ENCODE data around the gene FRMD4A. TPM values are rescaled to one million over a fixed set of nuclear protein-coding genes. Genes with fewer than 3 reads are reported as not detected.

Gene FRMD4A
- total RNA-seq, 2 donors from 2014 or later: 22.3 to 22.4 TPM

DNA sequence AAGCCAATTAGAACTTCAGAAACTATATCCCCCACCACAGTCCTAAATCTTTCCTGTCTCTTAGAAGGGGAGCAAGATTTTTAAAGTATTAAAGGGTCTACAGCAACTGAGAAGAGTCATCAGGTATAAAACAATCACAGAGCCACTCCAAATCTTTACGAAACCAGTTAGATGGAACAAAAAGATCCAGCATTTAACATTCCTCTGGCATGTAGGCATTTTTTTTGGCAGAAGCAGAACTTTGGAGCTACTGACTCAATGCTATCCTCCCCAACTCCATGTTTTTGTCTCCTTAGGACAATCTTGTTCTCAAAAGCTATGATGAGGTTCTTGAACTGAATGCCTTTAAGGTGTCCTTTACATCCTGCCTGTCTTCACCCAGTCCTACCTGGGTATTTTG, 410.7 kb downstream of the FRMD4A start:
- H3K27ac ChIP-seq (ENCODE audit: low read depth, low read length): no peak overlapping the region
- no peak overlapping the region for H3K4me3 Mint-ChIP-seq
- H3K27ac Mint-ChIP-seq: no peak overlapping the region
- no peak overlapping the region for H3K4me3 ChIP-seq (ENCODE audit: low read length)
- 90 to 91% methylated on average over 1 of the region's 1 CpG for WGBS, 2 experiments (ENCODE audit: insufficient coverage in 1 of 2, insufficient read length in 1 of 2)
- H3K9me3 ChIP-seq (ENCODE audit: control insufficient read depth, low read length): no peaks in the 10 kb centered on the region
- no peak for DNase-seq
- no peaks in the 10 kb centered on the region for H3K27me3 ChIP-seq (ENCODE audit: control insufficient read depth, insufficient read depth, low read length, poor library complexity, severe bottlenecking)
- H3K36me3 Mint-ChIP-seq (ENCODE audit: low read depth): no peaks in the 10 kb centered on the region
- H3K27me3 Mint-ChIP-seq (ENCODE audit: insufficient read depth): no peaks in the 10 kb centered on the region
- no peak overlapping the region for H3K9ac ChIP-seq (ENCODE audit: extremely low read depth, low read length, poor library complexity, severe bottlenecking)
- TF ChIP-seq, protein P1, sequence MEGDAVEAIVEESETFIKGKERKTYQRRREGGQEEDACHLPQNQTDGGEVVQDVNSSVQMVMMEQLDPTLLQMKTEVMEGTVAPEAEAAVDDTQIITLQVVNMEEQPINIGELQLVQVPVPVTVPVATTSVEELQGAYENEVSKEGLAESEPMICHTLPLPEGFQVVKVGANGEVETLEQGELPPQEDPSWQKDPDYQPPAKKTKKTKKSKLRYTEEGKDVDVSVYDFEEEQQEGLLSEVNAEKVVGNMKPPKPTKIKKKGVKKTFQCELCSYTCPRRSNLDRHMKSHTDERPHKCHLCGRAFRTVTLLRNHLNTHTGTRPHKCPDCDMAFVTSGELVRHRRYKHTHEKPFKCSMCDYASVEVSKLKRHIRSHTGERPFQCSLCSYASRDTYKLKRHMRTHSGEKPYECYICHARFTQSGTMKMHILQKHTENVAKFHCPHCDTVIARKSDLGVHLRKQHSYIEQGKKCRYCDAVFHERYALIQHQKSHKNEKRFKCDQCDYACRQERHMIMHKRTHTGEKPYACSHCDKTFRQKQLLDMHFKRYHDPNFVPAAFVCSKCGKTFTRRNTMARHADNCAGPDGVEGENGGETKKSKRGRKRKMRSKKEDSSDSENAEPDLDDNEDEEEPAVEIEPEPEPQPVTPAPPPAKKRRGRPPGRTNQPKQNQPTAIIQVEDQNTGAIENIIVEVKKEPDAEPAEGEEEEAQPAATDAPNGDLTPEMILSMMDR (conservative IDR thresholded peaks at IDR 0.05): no peak
- no peaks in the 10 kb centered on the region for H3K4me1 ChIP-seq (ENCODE audit: control insufficient read depth, insufficient read depth, low read length)
- H3K9me3 Mint-ChIP-seq: no peaks in the 10 kb centered on the region
- H3K4me1 Mint-ChIP-seq: no peaks in the 10 kb centered on the region
- H3K36me3 ChIP-seq (ENCODE audit: control insufficient read depth, insufficient read depth, low read length): no peaks in the 10 kb centered on the region

DNA sequence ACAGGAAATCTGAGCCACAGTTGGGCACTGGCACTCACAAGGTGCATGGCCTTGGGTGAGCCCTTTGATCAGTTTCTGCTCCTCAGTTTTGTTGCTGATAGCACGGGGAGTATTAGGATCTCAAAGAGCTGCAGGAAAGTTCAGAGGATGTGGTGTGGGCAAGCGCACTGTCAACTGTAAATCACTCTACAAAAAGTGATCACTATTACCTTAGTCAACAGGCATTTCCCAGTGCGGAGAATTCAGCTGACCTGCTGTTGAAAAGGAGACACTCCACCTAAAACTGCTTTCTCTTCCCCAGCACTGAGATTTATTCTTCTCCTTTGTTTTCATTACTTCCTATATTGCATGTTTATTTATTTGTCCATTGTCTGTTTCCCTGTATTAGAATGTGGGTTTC, 412.9 kb downstream of the FRMD4A start:
- Mint-ChIP-seq H3K36me3 (ENCODE audit: low read depth) (no peaks in the 10 kb centered on the region), H3K4me3 (no peak overlapping the region), H3K27ac (no peak overlapping the region), H3K27me3 (ENCODE audit: insufficient read depth) (no peaks in the 10 kb centered on the region), H3K4me1 (no peaks in the 10 kb centered on the region), H3K9me3 (no peaks in the 10 kb centered on the region)
- no peaks in the 10 kb centered on the region for H3K9me3 ChIP-seq (ENCODE audit: control insufficient read depth, low read length)
- no peaks in the 10 kb centered on the region for H3K27me3 ChIP-seq (ENCODE audit: control insufficient read depth, insufficient read depth, low read length, poor library complexity, severe bottlenecking)
- H3K9ac ChIP-seq (ENCODE audit: extremely low read depth, low read length, poor library complexity, severe bottlenecking): no peak overlapping the region
- 96 to 100% methylated on average over 1 to 3 of the region's 3 CpGs for WGBS, 2 experiments (ENCODE audit: insufficient coverage in 1 of 2, insufficient read length in 1 of 2)
- H3K27ac ChIP-seq (ENCODE audit: low read depth, low read length): no peak overlapping the region
- H3K4me3 ChIP-seq (ENCODE audit: low read length): no peak overlapping the region
- DNase-seq: no peak
- H3K4me1 ChIP-seq (ENCODE audit: control insufficient read depth, insufficient read depth, low read length): no peaks in the 10 kb centered on the region
- no peaks in the 10 kb centered on the region for H3K36me3 ChIP-seq (ENCODE audit: control insufficient read depth, insufficient read depth, low read length)
- TF ChIP-seq, protein P1 (conservative IDR thresholded peaks at IDR 0.05): no peak

DNA sequence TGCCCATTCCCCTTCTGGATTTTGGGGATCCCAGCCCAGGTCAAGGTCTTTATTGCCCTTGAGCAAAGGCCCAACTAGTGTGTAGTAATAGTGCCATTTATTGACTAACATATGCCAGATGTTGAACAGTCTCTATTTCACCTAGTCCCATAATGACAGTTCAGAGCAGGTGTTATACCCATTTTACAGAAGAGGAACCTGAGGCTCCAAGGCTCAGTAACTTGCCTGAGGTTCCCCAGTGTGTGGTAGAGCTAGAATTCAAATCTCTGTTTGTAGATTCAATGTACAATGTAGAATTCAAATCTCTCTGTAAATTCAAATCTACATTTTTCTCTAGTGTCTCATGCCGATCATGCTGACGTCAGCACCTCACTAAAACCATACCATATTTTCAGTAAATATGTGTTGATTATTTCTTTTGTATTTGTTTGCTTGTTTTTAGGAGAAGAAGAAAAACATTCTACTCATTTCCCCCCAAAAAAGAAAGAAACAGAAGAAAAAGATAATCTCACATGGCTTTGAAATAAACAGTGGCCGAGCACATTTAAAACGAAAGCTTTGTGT, 414.3 kb downstream of the FRMD4A start:
- no peaks in the 10 kb centered on the region for H3K4me1 ChIP-seq (ENCODE audit: control insufficient read depth, insufficient read depth, low read length)
- peak overlapping the region; percentile 3 for H3K27ac ChIP-seq (ENCODE audit: low read depth, low read length)
- 89 to 100% methylated on average over 2 to 3 of the region's 4 CpGs for WGBS, 2 experiments (ENCODE audit: insufficient coverage in 1 of 2, insufficient read length in 1 of 2)
- Mint-ChIP-seq H3K4me3 (no peak overlapping the region), H3K4me1 (no peaks in the 10 kb centered on the region), H3K36me3 (ENCODE audit: low read depth) (no peaks in the 10 kb centered on the region), H3K27me3 (ENCODE audit: insufficient read depth) (no peaks in the 10 kb centered on the region), H3K9me3 (no peaks in the 10 kb centered on the region), H3K27ac (no peak overlapping the region)
- no peak overlapping the region for H3K9ac ChIP-seq (ENCODE audit: extremely low read depth, low read length, poor library complexity, severe bottlenecking)
- no peaks in the 10 kb centered on the region for H3K27me3 ChIP-seq (ENCODE audit: control insufficient read depth, insufficient read depth, low read length, poor library complexity, severe bottlenecking)
- no peaks in the 10 kb centered on the region for H3K36me3 ChIP-seq (ENCODE audit: control insufficient read depth, insufficient read depth, low read length)
- TF ChIP-seq, protein P1 (conservative IDR thresholded peaks at IDR 0.05): no peak
- H3K4me3 ChIP-seq (ENCODE audit: low read length): no peak overlapping the region
- no peaks in the 10 kb centered on the region for H3K9me3 ChIP-seq (ENCODE audit: control insufficient read depth, low read length)
- DNase-seq: no peak

Measured in endodermal cell (in vitro differentiated cells).